IPS-18a (cell line): ENCODE measurements around the gene DLG2.

ENCODE experiments used
- H3K27ac ChIP-seq: one replicate; pipeline ENCODE4 v1.5.1; 2013; ENCODE audit warnings: low read length
- H3K27me3 ChIP-seq: one replicate; pipeline ENCODE4 v1.6.1; 2013; ENCODE audit warnings: mild to moderate bottlenecking, low read length; ENCODE audit not compliant: control insufficient read depth, insufficient read depth
- H3K36me3 ChIP-seq: one replicate; pipeline ENCODE4 v1.6.1; 2013; ENCODE audit warnings: low read depth, low read length; ENCODE audit not compliant: control insufficient read depth
- H3K4me1 ChIP-seq: one replicate; pipeline ENCODE4 v1.6.1; 2013; ENCODE audit warnings: low read depth, low read length; ENCODE audit not compliant: control insufficient read depth
- H3K4me3 ChIP-seq: one replicate; pipeline ENCODE4 v1.5.1; 2013; ENCODE audit warnings: low read length
- H3K9ac ChIP-seq: one replicate; pipeline ENCODE4 v1.6.1; 2013; ENCODE audit warnings: mild to moderate bottlenecking, low read length, moderate library complexity
- H3K9me3 ChIP-seq: one replicate; pipeline ENCODE4 v1.6.1; 2013; ENCODE audit warnings: low read depth, low read length; ENCODE audit not compliant: control insufficient read depth

DLG2 gene

GRCh38 chr11:83681031-83681781 lies 1945.9 kb downstream of the DLG2 start:
- H3K9ac ChIP-seq, result no peak overlapping the region
- H3K4me1 ChIP-seq, result peaks cover 17% of the 10 kb centered on the region
- no peaks in the 10 kb centered on the region for H3K36me3 ChIP-seq
- no peak overlapping the region for H3K4me3 ChIP-seq
- no peak overlapping the region for H3K27ac ChIP-seq
- no peaks in the 10 kb centered on the region for H3K27me3 ChIP-seq
- no peaks in the 10 kb centered on the region for H3K9me3 ChIP-seq

GRCh38 chr11:83680321-83680720 lies 1946.8 kb downstream of the DLG2 start:
- Histone ChIP-seq H3K36me3 (no peaks in the 10 kb centered on the region), H3K27ac (no peak overlapping the region), H3K4me1 (peaks cover 17% of the 10 kb centered on the region), H3K4me3 (no peak overlapping the region), H3K27me3 (no peaks in the 10 kb centered on the region), H3K9ac (no peak overlapping the region), H3K9me3 (no peaks in the 10 kb centered on the region)

DNA sequence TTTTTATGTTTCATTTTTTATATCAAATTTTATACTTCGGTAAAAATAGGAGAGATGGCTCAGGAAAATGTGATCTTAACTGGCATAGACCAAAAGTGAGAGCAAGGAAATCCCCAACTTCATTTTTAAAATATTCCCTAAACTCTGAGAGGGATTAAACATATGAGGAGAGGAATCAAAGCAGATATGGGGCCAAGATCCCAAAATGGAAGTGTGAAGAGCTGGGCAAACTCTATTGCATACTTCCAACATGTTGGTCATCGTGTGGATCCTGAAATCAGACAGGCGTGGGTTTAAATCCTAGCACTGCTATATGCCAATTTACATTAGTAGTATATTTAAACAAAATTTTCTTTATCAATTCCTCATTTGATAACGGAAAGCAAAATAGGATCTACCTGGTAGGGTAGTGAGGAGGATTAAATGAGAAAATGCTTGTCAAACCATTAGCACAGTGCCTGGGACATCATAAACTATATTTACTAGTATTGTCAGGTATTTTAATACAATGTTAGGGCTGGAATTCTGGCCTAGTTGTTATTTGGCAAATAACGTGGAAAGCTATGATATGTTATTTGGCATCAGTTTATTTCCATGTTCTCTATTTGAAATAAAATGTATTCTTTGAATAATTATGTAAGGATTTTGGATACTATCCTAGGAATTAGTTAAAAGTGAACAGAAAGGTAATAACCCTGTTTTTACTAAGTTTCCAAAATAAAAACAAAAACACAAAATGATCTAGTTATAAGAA lies 1948.1 kb downstream of the DLG2 start:
- no peaks in the 10 kb centered on the region for H3K9me3 ChIP-seq
- peaks cover 17% of the 10 kb centered on the region for H3K4me1 ChIP-seq
- no peak overlapping the region for H3K9ac ChIP-seq
- no peaks in the 10 kb centered on the region for H3K27me3 ChIP-seq
- H3K4me3 ChIP-seq, result no peak overlapping the region
- H3K36me3 ChIP-seq, result no peaks in the 10 kb centered on the region
- H3K27ac ChIP-seq, result no peak overlapping the region

DNA sequence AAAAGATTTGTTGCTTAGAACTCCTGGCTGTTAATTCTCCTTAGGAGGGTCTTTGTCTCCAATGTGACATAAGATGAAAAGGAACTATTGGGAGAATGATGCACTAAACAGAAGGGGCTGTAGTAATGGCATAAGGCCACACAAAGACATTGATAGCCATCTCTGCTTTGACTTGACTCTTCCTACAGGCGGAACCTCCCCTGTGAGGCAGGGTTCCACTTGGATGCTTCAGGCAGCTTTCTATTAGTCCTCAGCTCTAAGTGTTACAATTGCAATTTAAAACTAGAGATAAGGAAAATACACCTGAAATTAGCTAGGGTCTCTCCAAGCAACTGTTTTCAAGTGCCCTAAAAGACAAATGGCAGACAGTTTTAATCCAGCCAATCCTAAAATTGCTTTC lies 1949.4 kb downstream of the DLG2 start:
- Histone ChIP-seq H3K36me3 (no peaks in the 10 kb centered on the region), H3K9me3 (no peaks in the 10 kb centered on the region), H3K4me3 (no peak overlapping the region), H3K27me3 (no peaks in the 10 kb centered on the region), H3K9ac (no peak overlapping the region), H3K4me1 (peaks cover 17% of the 10 kb centered on the region), H3K27ac (no peak overlapping the region)

GRCh38 chr11:83676056-83676601 lies 1951.0 kb downstream of the DLG2 start:
- Histone ChIP-seq H3K4me3 (no peak overlapping the region), H3K4me1 (peaks cover 9% of the 10 kb centered on the region)

GRCh38 chr11:83674102-83674896 lies 1952.8 kb downstream of the DLG2 start:
- H3K9me3 ChIP-seq, result no peaks in the 10 kb centered on the region
- no peak overlapping the region for H3K9ac ChIP-seq
- H3K27me3 ChIP-seq, result no peaks in the 10 kb centered on the region
- H3K36me3 ChIP-seq, result no peaks in the 10 kb centered on the region
- H3K4me3 ChIP-seq, result no peak overlapping the region
- H3K27ac ChIP-seq, result no peak overlapping the region
- H3K4me1 ChIP-seq, result no peaks in the 10 kb centered on the region

More at GRCh38 chr11:83676056-83676601, 1951.0 kb downstream of the DLG2 start:
- H3K9ac ChIP-seq, result no peak overlapping the region
- H3K27ac ChIP-seq, result no peak overlapping the region
- no peaks in the 10 kb centered on the region for H3K27me3 ChIP-seq
- H3K9me3 ChIP-seq, result no peaks in the 10 kb centered on the region
- H3K36me3 ChIP-seq, result no peaks in the 10 kb centered on the region

GRCh38 chr11:83671289-83671688 lies 1955.9 kb downstream of the DLG2 start:
- no peak overlapping the region for H3K27ac ChIP-seq
- H3K36me3 ChIP-seq, result no peaks in the 10 kb centered on the region
- H3K4me1 ChIP-seq, result no peaks in the 10 kb centered on the region
- no peaks in the 10 kb centered on the region for H3K27me3 ChIP-seq
- H3K4me3 ChIP-seq, result no peak overlapping the region
- H3K9me3 ChIP-seq, result no peaks in the 10 kb centered on the region
- no peak overlapping the region for H3K9ac ChIP-seq

- Histone ChIP-seq H3K27ac (no peak overlapping the region), H3K4me3 (no peak overlapping the region), H3K36me3 (no peaks in the 10 kb centered on the region), H3K27me3 (no peaks in the 10 kb centered on the region), H3K9ac (no peak overlapping the region), H3K9me3 (no peaks in the 10 kb centered on the region), H3K4me1 (no peaks in the 10 kb centered on the region)
These were observed 1961.0 kb downstream of the DLG2 start for GRCh38 chr11:83666149-83666548.

DNA sequence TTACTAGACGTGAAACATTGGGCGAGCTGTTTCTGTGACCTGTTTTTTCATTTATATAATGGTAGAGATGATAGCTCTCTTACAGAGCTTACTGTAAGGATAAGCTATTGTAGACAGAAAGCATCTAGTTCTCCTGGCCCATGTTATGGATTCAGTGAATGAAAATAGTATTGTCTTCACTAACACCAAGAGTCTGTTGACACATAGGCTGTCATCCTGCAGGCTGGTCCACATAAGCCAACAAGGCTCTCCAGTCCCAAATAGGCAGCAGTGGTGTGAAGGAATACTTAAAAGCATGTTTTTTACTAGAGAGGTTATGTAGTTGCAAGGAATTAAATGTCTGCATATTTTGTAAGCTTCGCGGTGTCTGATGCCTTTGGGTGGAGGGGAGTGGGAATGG lies 1963.2 kb downstream of the DLG2 start:
- Histone ChIP-seq H3K4me1 (no peaks in the 10 kb centered on the region), H3K27ac (no peak overlapping the region), H3K9ac (no peak overlapping the region), H3K27me3 (no peaks in the 10 kb centered on the region), H3K9me3 (no peaks in the 10 kb centered on the region), H3K36me3 (no peaks in the 10 kb centered on the region), H3K4me3 (no peak overlapping the region)

DNA sequence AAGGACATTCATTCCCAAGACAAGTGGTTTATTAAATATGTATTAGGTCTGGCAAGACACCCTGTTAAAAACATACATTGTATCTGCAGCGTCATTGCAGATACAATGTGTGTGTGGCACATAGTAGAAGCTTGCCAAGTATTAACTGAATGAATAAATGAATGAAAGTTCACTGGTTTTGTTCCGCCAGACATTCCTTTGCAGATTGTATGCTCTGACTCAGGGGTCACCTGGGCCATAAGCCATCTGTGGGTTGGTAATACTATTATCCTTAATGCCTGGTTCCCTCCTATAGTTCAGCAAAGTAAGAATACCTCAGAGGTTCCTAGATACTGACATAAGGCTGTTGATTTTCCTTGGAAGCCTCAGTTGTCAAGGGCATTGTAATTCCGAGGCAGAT lies 1963.7 kb downstream of the DLG2 start:
- Histone ChIP-seq H3K4me3 (no peak overlapping the region), H3K36me3 (no peaks in the 10 kb centered on the region), H3K27ac (no peak overlapping the region), H3K9ac (no peak overlapping the region), H3K9me3 (no peaks in the 10 kb centered on the region), H3K27me3 (no peaks in the 10 kb centered on the region), H3K4me1 (no peaks in the 10 kb centered on the region)

GRCh38 chr11:83662494-83662893 lies 1964.7 kb downstream of the DLG2 start:
- Histone ChIP-seq H3K9me3 (no peaks in the 10 kb centered on the region), H3K36me3 (no peaks in the 10 kb centered on the region), H3K27me3 (no peaks in the 10 kb centered on the region), H3K4me1 (no peaks in the 10 kb centered on the region), H3K9ac (no peak overlapping the region), H3K27ac (no peak overlapping the region), H3K4me3 (no peak overlapping the region)
